GM12878 (cell line): Measurements from ENCODE around the gene UBE2Q2. TPM values are rescaled to one million over a fixed set of nuclear protein-coding genes. Genes with fewer than 3 reads are reported as not detected.

Source experiments
- ATAC-seq: fragments of 200-7000 bp; cut with Tn5 transposase; 3 replicates; pipeline ENCODE4 v1.9.1; 2020; ENCODE audit warnings: mild to moderate bottlenecking, moderate library complexity
- BruUV-seq: library from RNA; stranded (reverse); fragments of 400-500 nt; replicated peaks from 2 replicates; lab custom pipeline; 2021; lab: Mats Ljungman, UMichigan
- CTCF ChIA-PET: fragments of 300-600 bp; sonication (Branson Sonifier 250); formaldehyde crosslinking; extraction: SDS; loops from one replicate; lab custom pipeline; 2021; ENCODE audit warnings: inconsistent platforms; lab: Yijun Ruan, JAX
- POLR2A ChIA-PET: fragments of 350-600 bp; formaldehyde crosslinking; extraction: SDS; loops from one replicate; lab custom pipeline; 2021; ENCODE audit warnings: inconsistent platforms; lab: Charles Lee
- RAD21 ChIA-PET: fragments of 300-600 bp; sonication (Branson Sonifier 250); formaldehyde crosslinking; loops from one replicate; lab custom pipeline; 2023; ENCODE audit warnings: antibody characterized with exemption; ENCODE audit not compliant: unreplicated experiment; lab: Charles Lee
- SMC1A ChIA-PET: fragments of 300-600 bp; sonication (Branson Sonifier 250); formaldehyde crosslinking; loops from one replicate; lab custom pipeline; 2023; ENCODE audit not compliant: unreplicated experiment, uncharacterized antibody; lab: Charles Lee
- DNase-seq: peaks from one replicate; pipeline ENCODE4 v3.0.0-alpha.2; 2011; ENCODE audit warnings: low read depth, low spot score
- FAIRE-seq: peaks from 3 replicates; lab custom pipeline; 2011; peaks lifted over from hg19 to GRCh38; lab: Jason Lieb, UNC
- H2AFZ ChIP-seq: 2 replicates; pipeline ENCODE4 v1.6.0; 2011; ENCODE audit warnings: low read depth, low read length, control low read depth; ENCODE audit not compliant: control insufficient read depth
- H3K27ac ChIP-seq: 2 replicates; pipeline ENCODE4 v1.5.1; 2011; ENCODE audit warnings: control low read depth; ENCODE audit not compliant: control insufficient read depth, insufficient read depth
- H3K27me3 ChIP-seq, 2 experiments: replicated peaks in 1 of 2; 2 replicates each; pipeline versions ENCODE4 v1.6.0 to v1.6.1; 2011; ENCODE audit warnings: low read length in 1 of 2; ENCODE audit not compliant: control insufficient read depth in 2 of 2, insufficient read depth in 2 of 2
- H3K36me3 ChIP-seq, 2 experiments: 2 replicates each; pipeline ENCODE4 v1.5.1; 2011; ENCODE audit warnings: low read length in 1 of 2; ENCODE audit not compliant: control insufficient read depth in 2 of 2, insufficient read depth in 2 of 2
- H3K4me1 ChIP-seq: 2 replicates; pipeline ENCODE4 v1.6.1; 2011; ENCODE audit warnings: mild to moderate bottlenecking, low read length, moderate library complexity, mixed read lengths; ENCODE audit not compliant: control insufficient read depth, insufficient read depth
- H3K4me2 ChIP-seq: 2 replicates; pipeline ENCODE4 v1.6.0; 2011; ENCODE audit warnings: control low read depth; ENCODE audit not compliant: control insufficient read depth, insufficient read depth
- H3K4me3 ChIP-seq: fragments of 200-600 bp; sonication (generic); 2 replicates; pipeline ENCODE4 v1.5.1; 2016
- H3K79me2 ChIP-seq: 2 replicates; pipeline ENCODE4 v1.6.0; 2011; ENCODE audit warnings: low read length; ENCODE audit not compliant: control insufficient read depth, insufficient read depth
- H3K9ac ChIP-seq: 2 replicates; pipeline ENCODE4 v1.8.0; 2011; ENCODE audit warnings: low read length, control low read depth, mixed read lengths; ENCODE audit not compliant: control insufficient read depth, insufficient read depth
- H3K9me3 ChIP-seq: replicated peaks from 3 replicates; pipeline ENCODE4 v1.5.1; 2011; ENCODE audit warnings: mild to moderate bottlenecking, low read length; ENCODE audit not compliant: control insufficient read depth, insufficient read depth
- H4K20me1 ChIP-seq: 2 replicates; pipeline ENCODE4 v1.6.0; 2011; ENCODE audit not compliant: control insufficient read depth, insufficient read depth
- BACH1 ChIP-seq: fragments of 450-650 bp; IDR thresholded peaks from 2 replicates; pipeline ENCODE4 v1.6.1; 2017; ENCODE audit warnings: mild to moderate bottlenecking, borderline replicate concordance
- BRCA1 ChIP-seq: IDR thresholded peaks from 2 replicates; pipeline ENCODE4 v1.6.1; 2011; ENCODE audit warnings: low read depth, low read length, improper control_type of control experiment
- CBX5 ChIP-seq: sonication (generic); IDR thresholded peaks from 2 replicates; pipeline ENCODE4 v1.6.1; 2016; ENCODE audit warnings: low read depth, moderate library complexity, mild to moderate bottlenecking, inconsistent platforms
- DPF2 ChIP-seq: fragments of 450-650 bp; IDR thresholded peaks from 2 replicates; pipeline ENCODE4 v1.6.1; 2017; ENCODE audit warnings: mild to moderate bottlenecking
- EP300 ChIP-seq, 2 experiments: fragments of 150-350 bp in 1 of 2; IDR thresholded peaks; 2 replicates each; pipeline ENCODE4 v1.6.1; 2011 to 2012; ENCODE audit warnings: low read depth in 2 of 2, low read length in 2 of 2, borderline replicate concordance in 1 of 2, improper control_type of control experiment in 1 of 2, inconsistent platforms in 1 of 2; ENCODE audit not compliant: control insufficient read depth in 1 of 2
- IRF5 ChIP-seq: fragments of 450-650 bp; IDR thresholded peaks from 2 replicates; pipeline ENCODE4 v1.6.1; 2017; ENCODE audit warnings: borderline replicate concordance
- MYC ChIP-seq: IDR thresholded peaks from 2 replicates; pipeline ENCODE4 v1.6.1; 2011; ENCODE audit warnings: mild to moderate bottlenecking, low read length, moderate library complexity, inconsistent platforms; ENCODE audit not compliant: insufficient read depth, insufficient replicate concordance, insufficient read length, severe bottlenecking
- NFYB ChIP-seq: IDR thresholded peaks from 2 replicates; pipeline ENCODE4 v1.6.1; 2011; ENCODE audit warnings: low read depth, mild to moderate bottlenecking, low read length, improper control_type of control experiment, moderate library complexity; ENCODE audit not compliant: insufficient read depth
- NR2C1 ChIP-seq: fragments of 450-650 bp; IDR thresholded peaks from 2 replicates; pipeline ENCODE4 v1.6.1; 2017; ENCODE audit warnings: antibody characterized with exemption, mild to moderate bottlenecking, moderate library complexity
- POLR2AphosphoS5 ChIP-seq: IDR thresholded peaks from 2 replicates; pipeline ENCODE4 v1.6.1; 2011; ENCODE audit warnings: mild to moderate bottlenecking, low read length, inconsistent platforms
- WGBS: methylation state at CpG from one replicate; pipeline ENCODE4 v1.1.6; 2016; ENCODE audit warnings: low lambda C conversion rate; ENCODE audit not compliant: insufficient replicate concordance, insufficient coverage; ENCODE audit errors: missing lambda C conversion rate; 5-methylcytosine and 5-hydroxymethylcytosine counted together
- in situ Hi-C: fragments of 300-500 bp; cut with MboI; formaldehyde crosslinking; loops from 9 replicates; pipeline ENCODE4 v1.14.3; 2018; ENCODE audit warnings: mixed read lengths
- intact Hi-C: fragments of 100-400 bp; cut with micrococcal nuclease; formaldehyde crosslinking; loops from one replicate; pipeline ENCODE4 v1.14.2; 2022; ENCODE audit not compliant: unreplicated experiment
- polyA plus RNA-seq, 11 experiments: library from polyadenylated mRNA; depleted of rRNA in 4 of 11; unstranded in 6 of 11; stranded (reverse) in 5 of 11; fragments of >200 nt; fragmentation: Nextera tagmentation in 4 of 11; fragmentation: Illumina TruSeq in 1 of 11; extraction: Ambion mirVana in 4 of 11; extraction: Trizol in 1 of 11; gene quantifications; 1 replicate in 1 of 11; 2 replicates in 10 of 11; pipeline versions ENCODE4 v1.2.1 to v1.2.3, GENCODE V29; 2011 to 2016; ENCODE audit warnings: inconsistent platforms in 2 of 11, missing spikeins in 2 of 11, low read depth in 1 of 11
- total RNA-seq, 4 experiments: library from RNA; depleted of rRNA in 3 of 4; stranded (reverse); fragments of >200 nt in 3 of 4; fragmentation: Illumina TruSeq in 1 of 4; extraction: Trizol in 1 of 4; gene quantifications; 2 replicates each; pipeline versions ENCODE4 v1.2.1 to v1.2.3, GENCODE V29; 2013 to 2021
- TF ChIP-seq, protein P1 (sequence below): fragments of 450-650 bp; IDR thresholded peaks from 2 replicates; pipeline ENCODE4 v1.6.1; 2014; ENCODE audit warnings: mild to moderate bottlenecking

UBE2Q2 gene
- total and polyA plus RNA-seq, 10 of the 15 experiments (the other 5 are each of a cell fraction or from before 2014, with no cell fraction given): 11.1 to 31.9 (median 21.6) TPM

GRCh38 chr15:75916978-75917377 lies 73.7 kb downstream of the UBE2Q2 start (continued):
- TF ChIP-seq BACH1 (no peak), MYC (no peak), IRF5 (no peak)
- TF ChIP-seq, protein P1, sequence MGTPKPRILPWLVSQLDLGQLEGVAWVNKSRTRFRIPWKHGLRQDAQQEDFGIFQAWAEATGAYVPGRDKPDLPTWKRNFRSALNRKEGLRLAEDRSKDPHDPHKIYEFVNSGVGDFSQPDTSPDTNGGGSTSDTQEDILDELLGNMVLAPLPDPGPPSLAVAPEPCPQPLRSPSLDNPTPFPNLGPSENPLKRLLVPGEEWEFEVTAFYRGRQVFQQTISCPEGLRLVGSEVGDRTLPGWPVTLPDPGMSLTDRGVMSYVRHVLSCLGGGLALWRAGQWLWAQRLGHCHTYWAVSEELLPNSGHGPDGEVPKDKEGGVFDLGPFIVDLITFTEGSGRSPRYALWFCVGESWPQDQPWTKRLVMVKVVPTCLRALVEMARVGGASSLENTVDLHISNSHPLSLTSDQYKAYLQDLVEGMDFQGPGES: no peak

- RAD21 ChIA-PET: no interaction called here
- H3K79me2 ChIP-seq: peaks cover 6% of the 10 kb centered on the region
- CTCF ChIA-PET: interaction anchor here (1.3 to 2.8 kb wide), 2 partner anchors 11 to 221 kb away, joined by 4 to 14 read pairs; no protein-coding TSS in a partner anchor
Measured at GRCh38 chr15:75918135-75918534, 74.9 kb downstream of the UBE2Q2 start.

More at GRCh38 chr15:75918135-75918534, 74.9 kb downstream of the UBE2Q2 start:
- Histone ChIP-seq H3K9me3 (no peaks in the 10 kb centered on the region), H3K4me3 (no peak overlapping the region), H4K20me1 (no peaks in the 10 kb centered on the region), H3K27me3 (no peaks in the 10 kb centered on the region), H3K4me1 (no peaks in the 10 kb centered on the region), H3K36me3 (peaks cover 3 to 28% of the 10 kb centered on the region in 2 experiments), H2AFZ (no peak overlapping the region), H3K9ac (no peak overlapping the region), H3K4me2 (no peak overlapping the region), H3K27ac (no peak overlapping the region)
- BruUV-seq: no TSS peak
- DNase-seq: no peak
- WGBS: 100% methylated on average over 1 of the region's 1 CpG
- POLR2A ChIA-PET: no interaction called here
- intact Hi-C loops (no loop called here), in situ Hi-C loops (no loop called here)
- no peak for FAIRE-seq
- TF ChIP-seq BRCA1: no peak
- no peak for TF ChIP-seq DPF2
- no peak for TF ChIP-seq EP300 (IDR thresholded peaks at IDR 0.05; ENCODE audit: borderline replicate concordance in 1 of 2, control insufficient read depth in 1 of 2, low read depth in 2 of 2, low read length in 2 of 2)
- no peak for TF ChIP-seq POLR2AphosphoS5
- no peak for TF ChIP-seq NR2C1
- TF ChIP-seq NFYB: no peak
- TF ChIP-seq CBX5: no peak
- no peak for ATAC-seq
- SMC1A ChIA-PET: interaction anchor here (0.6 to 1.0 kb wide), 2 partner anchors 12 to 21 kb away, joined by 3 read pairs; no protein-coding TSS in a partner anchor
